ENCODE results near the gene SSUH2. TPM values are rescaled to one million over a fixed set of nuclear protein-coding genes. Genes with fewer than 3 reads are reported as not detected.

SSUH2 gene
- polyA plus RNA-seq, 1 donor from 2014 or later, result not detected

GRCh38 chr3:8637348-8637747, 7.2 kb downstream of the SSUH2 start:
- no peaks in the 10 kb centered on the region for H3K36me3 Mint-ChIP-seq
- H3K4me1 Mint-ChIP-seq, result peaks cover 0 to 2% (median 0%) of the 10 kb centered on the region in 3 donors
- no peak overlapping the region for H3K4me3 Mint-ChIP-seq
- no peak overlapping the region for H3K27ac Mint-ChIP-seq
- peaks cover 2 to 7% (median 4%) of the 10 kb centered on the region in 3 donors for H3K9me3 Mint-ChIP-seq
- H3K27me3 Mint-ChIP-seq, result peaks cover 8% of the 10 kb centered on the region

GRCh38 chr3:8635631-8636030, 9.0 kb downstream of the SSUH2 start:
- Mint-ChIP-seq H3K4me1 (peaks cover 0 to 2% (median 0%) of the 10 kb centered on the region in 3 donors), H3K4me3 (no peak overlapping the region), H3K27ac (no peak overlapping the region), H3K27me3 (peaks cover 9% of the 10 kb centered on the region), H3K36me3 (no peaks in the 10 kb centered on the region), H3K9me3 (peaks cover 2 to 7% (median 6%) of the 10 kb centered on the region in 3 donors)

GRCh38 chr3:8635125-8635524, 9.5 kb downstream of the SSUH2 start:
- Mint-ChIP-seq H3K27me3 (peaks cover 9% of the 10 kb centered on the region), H3K9me3 (peaks cover 2 to 7% (median 7%) of the 10 kb centered on the region in 3 donors), H3K36me3 (no peaks in the 10 kb centered on the region), H3K4me1 (no peaks in the 10 kb centered on the region), H3K4me3 (no peak overlapping the region), H3K27ac (peak overlapping the region in 1 of 3 donors; percentile 19)

GRCh38 chr3:8632402-8633237, 12.0 kb downstream of the SSUH2 start:
- peaks cover 2 to 7% (median 6%) of the 10 kb centered on the region in 3 donors for H3K9me3 Mint-ChIP-seq
- H3K27me3 Mint-ChIP-seq, result peaks cover 13% of the 10 kb centered on the region
- no peak overlapping the region for H3K4me3 Mint-ChIP-seq
- no peak overlapping the region for H3K27ac Mint-ChIP-seq
- H3K4me1 Mint-ChIP-seq, result peaks cover 0 to 3% (median 0%) of the 10 kb centered on the region in 3 donors
- H3K36me3 Mint-ChIP-seq, result no peaks in the 10 kb centered on the region

GRCh38 chr3:8631661-8632060, 12.9 kb downstream of the SSUH2 start:
- Mint-ChIP-seq H3K4me1 (peaks cover 0 to 3% (median 0%) of the 10 kb centered on the region in 3 donors), H3K9me3 (peaks cover 2 to 6% (median 6%) of the 10 kb centered on the region in 3 donors), H3K27me3 (peaks cover 13% of the 10 kb centered on the region), H3K4me3 (no peak overlapping the region), H3K36me3 (no peaks in the 10 kb centered on the region), H3K27ac (no peak overlapping the region)

- H3K4me1 Mint-ChIP-seq, result peaks cover 0 to 3% (median 0%) of the 10 kb centered on the region in 3 donors
- H3K27ac Mint-ChIP-seq, result peak overlapping the region in 1 of 3 donors; percentile 4
- H3K4me3 Mint-ChIP-seq, result peak overlapping the region in 2 of 4 donors; percentile 34 to 71
- no peaks in the 10 kb centered on the region for H3K36me3 Mint-ChIP-seq
- H3K27me3 Mint-ChIP-seq, result peaks cover 13% of the 10 kb centered on the region
- H3K9me3 Mint-ChIP-seq, result peaks cover 0 to 4% (median 0%) of the 10 kb centered on the region in 3 donors
These were observed 15.2 kb downstream of the SSUH2 start for GRCh38 chr3:8629151-8630021.

- Mint-ChIP-seq H3K4me3 (no peak overlapping the region), H3K36me3 (no peaks in the 10 kb centered on the region), H3K9me3 (peaks cover 0 to 4% (median 0%) of the 10 kb centered on the region in 3 donors), H3K27ac (no peak overlapping the region), H3K27me3 (peaks cover 15% of the 10 kb centered on the region), H3K4me1 (peaks cover 0 to 3% (median 0%) of the 10 kb centered on the region in 3 donors)
These were observed 16.6 kb downstream of the SSUH2 start for GRCh38 chr3:8627949-8628348.

GRCh38 chr3:8627201-8627940, 17.2 kb downstream of the SSUH2 start:
- peaks cover 0 to 4% (median 0%) of the 10 kb centered on the region in 3 donors for H3K9me3 Mint-ChIP-seq
- H3K36me3 Mint-ChIP-seq, result no peaks in the 10 kb centered on the region
- H3K27ac Mint-ChIP-seq, result no peak overlapping the region
- peak overlapping the region in 1 of 4 donors; percentile 18 for H3K4me3 Mint-ChIP-seq
- peaks cover 15% of the 10 kb centered on the region for H3K27me3 Mint-ChIP-seq
- H3K4me1 Mint-ChIP-seq, result peaks cover 0 to 3% (median 0%) of the 10 kb centered on the region in 3 donors

GRCh38 chr3:8625991-8626390, 18.6 kb downstream of the SSUH2 start:
- Mint-ChIP-seq H3K27ac (no peak overlapping the region), H3K9me3 (peaks cover 0 to 2% (median 0%) of the 10 kb centered on the region in 3 donors), H3K27me3 (peaks cover 9% of the 10 kb centered on the region), H3K36me3 (no peaks in the 10 kb centered on the region), H3K4me1 (peaks cover 0 to 3% (median 0%) of the 10 kb centered on the region in 3 donors), H3K4me3 (no peak overlapping the region)

GRCh38 chr3:8624612-8625011, 20.0 kb downstream of the SSUH2 start:
- H3K36me3 Mint-ChIP-seq, result no peaks in the 10 kb centered on the region
- no peak overlapping the region for H3K4me3 Mint-ChIP-seq
- no peak overlapping the region for H3K27ac Mint-ChIP-seq
- H3K27me3 Mint-ChIP-seq, result peaks cover 8% of the 10 kb centered on the region
- no peaks in the 10 kb centered on the region for H3K9me3 Mint-ChIP-seq
- peaks cover 0 to 3% (median 0%) of the 10 kb centered on the region in 3 donors for H3K4me1 Mint-ChIP-seq

- H3K9me3 Mint-ChIP-seq, result peaks cover 0 to 7% (median 0%) of the 10 kb centered on the region in 3 donors
- peaks cover 2% of the 10 kb centered on the region for H3K27me3 Mint-ChIP-seq
- H3K27ac Mint-ChIP-seq, result no peak overlapping the region
- H3K4me3 Mint-ChIP-seq, result no peak overlapping the region
- no peaks in the 10 kb centered on the region for H3K4me1 Mint-ChIP-seq
- H3K36me3 Mint-ChIP-seq, result no peaks in the 10 kb centered on the region
These were observed 20.9 kb downstream of the SSUH2 start for GRCh38 chr3:8623741-8624140.

GRCh38 chr3:8622873-8623691, 21.5 kb downstream of the SSUH2 start:
- no peaks in the 10 kb centered on the region for H3K36me3 Mint-ChIP-seq
- H3K27ac Mint-ChIP-seq, result no peak overlapping the region
- H3K9me3 Mint-ChIP-seq, result peaks cover 0 to 7% (median 0%) of the 10 kb centered on the region in 3 donors
- H3K4me3 Mint-ChIP-seq, result no peak overlapping the region
- H3K27me3 Mint-ChIP-seq, result peaks cover 2% of the 10 kb centered on the region
- H3K4me1 Mint-ChIP-seq, result no peaks in the 10 kb centered on the region

GRCh38 chr3:8621872-8622271, 22.7 kb downstream of the SSUH2 start:
- H3K4me3 Mint-ChIP-seq, result no peak overlapping the region
- no peak overlapping the region for H3K27ac Mint-ChIP-seq

GRCh38 chr3:8621141-8621540, 23.5 kb downstream of the SSUH2 start:
- H3K4me3 Mint-ChIP-seq, result no peak overlapping the region
- H3K27ac Mint-ChIP-seq, result no peak overlapping the region
- H3K9me3 Mint-ChIP-seq, result peaks cover 0 to 7% (median 0%) of the 10 kb centered on the region in 3 donors
- no peaks in the 10 kb centered on the region for H3K36me3 Mint-ChIP-seq
- peaks cover 2% of the 10 kb centered on the region for H3K27me3 Mint-ChIP-seq
- H3K4me1 Mint-ChIP-seq, result no peaks in the 10 kb centered on the region

More at GRCh38 chr3:8621872-8622271, 22.7 kb downstream of the SSUH2 start:
- Mint-ChIP-seq H3K4me1 (no peaks in the 10 kb centered on the region), H3K36me3 (no peaks in the 10 kb centered on the region), H3K27me3 (peaks cover 2% of the 10 kb centered on the region), H3K9me3 (peaks cover 0 to 7% (median 0%) of the 10 kb centered on the region in 3 donors)

All from IgD-negative memory B cell (primary cell).